ENCODE measurements around the gene C4B. TPM values are rescaled to one million over a fixed set of nuclear protein-coding genes. Genes with fewer than 3 reads are reported as not detected.
"Not testable (repeated sequence)": the region's sequence is repeated elsewhere in the genome, so short reads cannot be mapped to it uniquely, and the experiment has no call there.

C4B gene
- total and polyA plus RNA-seq, 3 experiments from 2014 or later: 0.70 to 3.7 (median 2.2) TPM

GRCh38 chr6:31977816-31978431 is 36.7 kb upstream of the C4B start:
- no peaks in the 10 kb centered on the region for H3K36me3 ChIP-seq (ENCODE audit: insufficient read depth, low read length)
- ChIA-PET POLR2A (no interaction called here), CTCF (no interaction called here)
- Mint-ChIP-seq H3K4me1 (peaks cover 11 to 24% (median 18%) of the 10 kb centered on the region in 3 donors), H3K27me3 (no peaks in the 10 kb centered on the region), H3K4me3 (no peak overlapping the region), H3K36me3 (peaks cover 0 to 15% (median 7%) of the 10 kb centered on the region in 3 donors), H3K27ac (peak overlapping the region in 1 of 8 donors; percentile 71), H3K9me3 (no peaks in the 10 kb centered on the region)
- H3K27ac ChIP-seq (ENCODE audit: low read depth, low read length): no peak overlapping the region
- H3K27me3 ChIP-seq (ENCODE audit: insufficient read depth, low read length, poor library complexity, severe bottlenecking): no peaks in the 10 kb centered on the region
- no peaks in the 10 kb centered on the region for H3K9me3 ChIP-seq (ENCODE audit: low read length)
- H3K4me3 ChIP-seq (ENCODE audit: low read length): no peak overlapping the region
- peaks cover 26% of the 10 kb centered on the region for H3K4me1 ChIP-seq (ENCODE audit: insufficient read depth, low read length)
- DNase-seq: no peak

- Mint-ChIP-seq H3K27me3 (no peaks in the 10 kb centered on the region), H3K27ac (peak overlapping the region in 3 of 8 donors; percentile 23 to 77 (median 54)), H3K4me1 (peaks cover 5 to 15% (median 9%) of the 10 kb centered on the region in 3 donors), H3K36me3 (peaks cover 0 to 12% (median 6%) of the 10 kb centered on the region in 3 donors), H3K9me3 (no peaks in the 10 kb centered on the region), H3K4me3 (no peak overlapping the region)
- H3K9me3 ChIP-seq (ENCODE audit: low read length): no peaks in the 10 kb centered on the region
- CTCF ChIA-PET: no interaction called here
- H3K27me3 ChIP-seq (ENCODE audit: insufficient read depth, low read length, poor library complexity, severe bottlenecking): no peaks in the 10 kb centered on the region
- H3K4me3 ChIP-seq (ENCODE audit: low read length): no peak overlapping the region
- no peaks in the 10 kb centered on the region for H3K36me3 ChIP-seq (ENCODE audit: insufficient read depth, low read length)
- H3K27ac ChIP-seq (ENCODE audit: low read depth, low read length): no peak overlapping the region
- no peak for DNase-seq
- H3K4me1 ChIP-seq (ENCODE audit: insufficient read depth, low read length): peaks cover 19% of the 10 kb centered on the region
- POLR2A ChIA-PET: no interaction called here
These were observed 35.8 kb upstream of the C4B start for GRCh38 chr6:31978831-31979230.

GRCh38 chr6:31979238-31979898 is 35.2 kb upstream of the C4B start:
- H3K4me1 ChIP-seq (ENCODE audit: insufficient read depth, low read length): peaks cover 19% of the 10 kb centered on the region
- POLR2A ChIA-PET: no interaction called here
- Mint-ChIP-seq H3K27me3 (no peaks in the 10 kb centered on the region), H3K4me1 (peaks cover 2 to 13% (median 7%) of the 10 kb centered on the region in 3 donors), H3K36me3 (peaks cover 0 to 12% (median 6%) of the 10 kb centered on the region in 3 donors), H3K9me3 (no peaks in the 10 kb centered on the region), H3K27ac (peak overlapping the region in 3 of 8 donors; percentile 54 to 68 (median 55)), H3K4me3 (no peak overlapping the region)
- H3K27ac ChIP-seq (ENCODE audit: low read depth, low read length): peak overlapping the region; percentile 43
- CTCF ChIA-PET: no interaction called here
- H3K36me3 ChIP-seq (ENCODE audit: insufficient read depth, low read length): no peaks in the 10 kb centered on the region
- no peaks in the 10 kb centered on the region for H3K27me3 ChIP-seq (ENCODE audit: insufficient read depth, low read length, poor library complexity, severe bottlenecking)
- H3K4me3 ChIP-seq (ENCODE audit: low read length): no peak overlapping the region
- no peak for DNase-seq
- H3K9me3 ChIP-seq (ENCODE audit: low read length): no peaks in the 10 kb centered on the region

GRCh38 chr6:31980195-31980876 is 34.3 kb upstream of the C4B start:
- H3K36me3 ChIP-seq (ENCODE audit: insufficient read depth, low read length); H3K9me3 Mint-ChIP-seq; H3K27ac ChIP-seq (ENCODE audit: low read depth, low read length); H3K9me3 ChIP-seq (ENCODE audit: low read length); POLR2A ChIA-PET; H3K4me3 Mint-ChIP-seq; CTCF ChIA-PET; DNase-seq; H3K4me3 ChIP-seq (ENCODE audit: low read length); H3K27me3 Mint-ChIP-seq; H3K27me3 ChIP-seq (ENCODE audit: insufficient read depth, low read length, poor library complexity, severe bottlenecking): not testable (repeated sequence)
- H3K36me3 Mint-ChIP-seq: peaks cover 0 to 12% (median 6%) of the 10 kb centered on the region in 3 donors
- peak overlapping the region in 2 of 8 donors; percentile 36 to 68 for H3K27ac Mint-ChIP-seq
- H3K4me1 Mint-ChIP-seq: peaks cover 2 to 13% (median 4%) of the 10 kb centered on the region in 3 donors
- peaks cover 19% of the 10 kb centered on the region for H3K4me1 ChIP-seq (ENCODE audit: insufficient read depth, low read length)

GRCh38 chr6:31980998-31981397 is 33.6 kb upstream of the C4B start:
- H3K9me3 ChIP-seq (ENCODE audit: low read length); H3K27ac ChIP-seq (ENCODE audit: low read depth, low read length); H3K36me3 ChIP-seq (ENCODE audit: insufficient read depth, low read length); H3K27me3 ChIP-seq (ENCODE audit: insufficient read depth, low read length, poor library complexity, severe bottlenecking); CTCF ChIA-PET; H3K4me3 Mint-ChIP-seq; POLR2A ChIA-PET; H3K27ac Mint-ChIP-seq; H3K27me3 Mint-ChIP-seq; H3K9me3 Mint-ChIP-seq; DNase-seq; H3K4me3 ChIP-seq (ENCODE audit: low read length): not testable (repeated sequence)
- peaks cover 2 to 13% (median 4%) of the 10 kb centered on the region in 3 donors for H3K4me1 Mint-ChIP-seq
- H3K36me3 Mint-ChIP-seq: peaks cover 0 to 11% (median 6%) of the 10 kb centered on the region in 3 donors
- H3K4me1 ChIP-seq (ENCODE audit: insufficient read depth, low read length): peaks cover 19% of the 10 kb centered on the region

- H3K27ac ChIP-seq (ENCODE audit: low read depth, low read length); H3K9me3 ChIP-seq (ENCODE audit: low read length); DNase-seq; H3K27me3 Mint-ChIP-seq; H3K27ac Mint-ChIP-seq; H3K9me3 Mint-ChIP-seq; H3K4me3 Mint-ChIP-seq; POLR2A ChIA-PET; H3K4me3 ChIP-seq (ENCODE audit: low read length); CTCF ChIA-PET; H3K36me3 ChIP-seq (ENCODE audit: insufficient read depth, low read length); H3K27me3 ChIP-seq (ENCODE audit: insufficient read depth, low read length, poor library complexity, severe bottlenecking): not testable (repeated sequence)
- H3K36me3 Mint-ChIP-seq: peaks cover 0 to 10% (median 4%) of the 10 kb centered on the region in 3 donors
- H3K4me1 Mint-ChIP-seq: peaks cover 2 to 13% (median 4%) of the 10 kb centered on the region in 3 donors
- peaks cover 19% of the 10 kb centered on the region for H3K4me1 ChIP-seq (ENCODE audit: insufficient read depth, low read length)
These were observed 32.9 kb upstream of the C4B start, which contains the start of gene C4A for GRCh38 chr6:31981744-31982143. Gene C4A, plus strand, starts transcription at chr6:31982057. Its CDS starts 51 bp downstream, at chr6:31982108.

GRCh38 chr6:31989363-31989762 is 25.2 kb upstream of the C4B start:
- H3K27me3 Mint-ChIP-seq; H3K4me1 ChIP-seq (ENCODE audit: insufficient read depth, low read length); DNase-seq; H3K4me3 ChIP-seq (ENCODE audit: low read length); H3K9me3 Mint-ChIP-seq; H3K36me3 Mint-ChIP-seq; CTCF ChIA-PET; H3K27ac ChIP-seq (ENCODE audit: low read depth, low read length); H3K9me3 ChIP-seq (ENCODE audit: low read length); H3K36me3 ChIP-seq (ENCODE audit: insufficient read depth, low read length); H3K27me3 ChIP-seq (ENCODE audit: insufficient read depth, low read length, poor library complexity, severe bottlenecking); H3K4me3 Mint-ChIP-seq; H3K27ac Mint-ChIP-seq; POLR2A ChIA-PET; H3K4me1 Mint-ChIP-seq: not testable (repeated sequence)

- CTCF ChIA-PET; H3K36me3 ChIP-seq (ENCODE audit: insufficient read depth, low read length); H3K9me3 Mint-ChIP-seq; H3K4me3 ChIP-seq (ENCODE audit: low read length); H3K9me3 ChIP-seq (ENCODE audit: low read length); H3K4me1 ChIP-seq (ENCODE audit: insufficient read depth, low read length); POLR2A ChIA-PET; H3K27me3 ChIP-seq (ENCODE audit: insufficient read depth, low read length, poor library complexity, severe bottlenecking); H3K27me3 Mint-ChIP-seq; H3K4me3 Mint-ChIP-seq; H3K27ac Mint-ChIP-seq; H3K27ac ChIP-seq (ENCODE audit: low read depth, low read length); H3K36me3 Mint-ChIP-seq; DNase-seq; H3K4me1 Mint-ChIP-seq: not testable (repeated sequence)
These were observed 20.2 kb upstream of the C4B start for GRCh38 chr6:31994421-31994820.

All from CD8-positive, alpha-beta memory T cell (primary cell).